WI38 (cell line): ENCODE measurements around the gene CIC.
A peak's percentile ranks its signal among the peaks of the same experiment; 100 is the strongest.

Source experiments
- H3K4me3 ChIP-seq: 2 replicates; pipeline ENCODE4 v1.5.1; 2011; ENCODE audit warnings: low read depth, mild to moderate bottlenecking, control low read depth, low read length
- TF ChIP-seq, protein P1 (sequence below): IDR thresholded peaks from 2 replicates; pipeline ENCODE4 v1.5.1; 2012; ENCODE audit warnings: low read depth, mild to moderate bottlenecking, control low read depth, low read length

The CIC gene

DNA sequence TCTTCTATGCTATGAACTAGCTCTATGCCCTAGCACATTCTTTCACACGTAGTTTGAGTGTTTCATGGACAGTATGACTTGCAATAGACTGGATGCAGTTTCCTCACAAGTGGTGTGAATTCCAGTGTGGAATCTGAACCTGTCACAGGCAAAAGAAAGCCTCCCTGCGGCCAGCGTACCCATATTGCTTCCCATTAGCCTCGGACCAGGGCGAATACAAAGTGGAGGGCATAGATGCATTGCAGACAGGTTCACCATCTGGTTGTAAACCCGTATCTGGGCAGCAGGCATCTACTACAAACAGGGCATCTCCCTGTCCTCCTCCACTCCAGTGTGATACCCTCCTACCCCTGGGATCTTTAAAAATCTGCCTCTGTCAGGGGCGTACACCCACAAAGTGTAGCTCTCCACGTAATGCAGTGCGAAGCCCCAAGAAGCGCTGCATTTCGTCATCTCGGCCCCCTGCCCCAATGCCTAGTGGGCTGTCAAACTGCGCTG, 1.4 kb upstream of the CIC start:
- TF ChIP-seq, protein P1, sequence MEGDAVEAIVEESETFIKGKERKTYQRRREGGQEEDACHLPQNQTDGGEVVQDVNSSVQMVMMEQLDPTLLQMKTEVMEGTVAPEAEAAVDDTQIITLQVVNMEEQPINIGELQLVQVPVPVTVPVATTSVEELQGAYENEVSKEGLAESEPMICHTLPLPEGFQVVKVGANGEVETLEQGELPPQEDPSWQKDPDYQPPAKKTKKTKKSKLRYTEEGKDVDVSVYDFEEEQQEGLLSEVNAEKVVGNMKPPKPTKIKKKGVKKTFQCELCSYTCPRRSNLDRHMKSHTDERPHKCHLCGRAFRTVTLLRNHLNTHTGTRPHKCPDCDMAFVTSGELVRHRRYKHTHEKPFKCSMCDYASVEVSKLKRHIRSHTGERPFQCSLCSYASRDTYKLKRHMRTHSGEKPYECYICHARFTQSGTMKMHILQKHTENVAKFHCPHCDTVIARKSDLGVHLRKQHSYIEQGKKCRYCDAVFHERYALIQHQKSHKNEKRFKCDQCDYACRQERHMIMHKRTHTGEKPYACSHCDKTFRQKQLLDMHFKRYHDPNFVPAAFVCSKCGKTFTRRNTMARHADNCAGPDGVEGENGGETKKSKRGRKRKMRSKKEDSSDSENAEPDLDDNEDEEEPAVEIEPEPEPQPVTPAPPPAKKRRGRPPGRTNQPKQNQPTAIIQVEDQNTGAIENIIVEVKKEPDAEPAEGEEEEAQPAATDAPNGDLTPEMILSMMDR: no peak
- peak overlapping the region; percentile 86 for H3K4me3 ChIP-seq

DNA sequence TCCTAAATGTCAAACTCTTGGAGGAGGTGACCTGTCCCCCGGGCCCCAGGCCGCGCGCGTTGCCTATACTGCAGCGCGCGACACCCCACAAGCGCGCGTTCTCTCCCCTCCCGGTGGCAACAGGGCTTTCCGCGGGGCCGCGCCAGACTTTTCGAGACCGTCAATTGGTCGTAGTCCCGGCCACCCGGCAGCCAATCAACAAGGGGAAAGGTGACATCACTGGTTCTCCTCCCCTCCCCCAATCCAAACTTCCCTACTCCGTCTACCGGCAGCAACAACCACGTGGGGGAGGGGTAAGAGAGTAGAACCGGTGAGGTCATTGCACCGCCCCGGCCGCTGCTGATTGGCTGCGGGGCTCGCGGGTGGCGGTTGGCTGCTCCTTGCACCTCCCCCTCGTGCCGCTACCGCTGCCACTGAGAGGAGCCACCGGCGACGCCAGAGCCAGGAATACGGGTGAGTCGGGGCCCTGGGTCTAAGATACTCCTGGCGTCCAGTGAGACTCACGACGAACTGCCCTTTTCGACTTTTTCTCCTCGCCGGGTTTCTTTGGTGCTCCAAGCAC, 829 bp upstream of the CIC start:
- TF ChIP-seq, protein P1: no peak
- H3K4me3 ChIP-seq: peak overlapping the region; percentile 86

DNA sequence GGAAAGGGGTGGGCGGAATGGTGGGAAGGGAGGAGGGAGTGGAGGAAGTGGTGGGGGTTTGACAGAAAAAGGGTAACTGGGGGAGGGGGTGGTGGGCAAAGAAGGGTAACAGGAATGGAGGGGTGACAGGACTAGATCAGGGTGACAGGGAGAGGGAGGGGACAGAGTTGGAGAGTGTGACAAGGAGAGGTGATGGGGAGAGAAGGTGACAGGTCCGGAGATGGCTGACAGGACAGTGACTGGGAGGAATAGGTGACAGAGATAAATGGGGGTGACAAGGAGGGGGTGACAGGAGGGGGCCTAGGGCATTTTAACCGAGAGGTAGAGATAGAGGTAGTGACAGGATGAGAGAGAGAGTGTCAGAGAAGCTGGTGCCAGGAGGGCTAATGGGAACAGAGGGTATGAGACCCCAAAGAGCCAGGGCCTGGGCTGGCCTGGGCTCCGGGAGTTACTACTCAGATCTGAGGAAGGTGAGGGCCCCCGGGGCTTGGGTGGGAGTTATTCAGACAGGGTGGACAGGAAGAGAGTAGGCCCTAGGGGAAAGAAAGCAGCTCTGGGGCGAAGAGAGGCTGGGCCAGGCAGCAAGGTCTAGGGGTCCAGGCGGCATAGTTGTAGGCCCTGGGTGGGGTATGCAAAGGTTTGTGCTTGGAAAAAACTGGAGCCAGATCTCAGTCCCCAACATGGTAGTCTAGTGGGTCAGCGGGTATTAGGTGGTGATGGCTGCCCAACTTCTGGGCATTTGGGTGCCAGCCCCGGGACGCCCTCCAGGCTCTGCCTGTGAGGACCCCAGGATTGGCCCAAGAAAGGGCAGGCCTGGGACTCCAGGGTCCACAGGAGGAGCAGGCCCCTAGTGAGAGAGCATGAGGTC, 660 bp downstream of the CIC start:
- peak overlapping the region; percentile 69 for H3K4me3 ChIP-seq
- TF ChIP-seq, protein P1: no peak

DNA sequence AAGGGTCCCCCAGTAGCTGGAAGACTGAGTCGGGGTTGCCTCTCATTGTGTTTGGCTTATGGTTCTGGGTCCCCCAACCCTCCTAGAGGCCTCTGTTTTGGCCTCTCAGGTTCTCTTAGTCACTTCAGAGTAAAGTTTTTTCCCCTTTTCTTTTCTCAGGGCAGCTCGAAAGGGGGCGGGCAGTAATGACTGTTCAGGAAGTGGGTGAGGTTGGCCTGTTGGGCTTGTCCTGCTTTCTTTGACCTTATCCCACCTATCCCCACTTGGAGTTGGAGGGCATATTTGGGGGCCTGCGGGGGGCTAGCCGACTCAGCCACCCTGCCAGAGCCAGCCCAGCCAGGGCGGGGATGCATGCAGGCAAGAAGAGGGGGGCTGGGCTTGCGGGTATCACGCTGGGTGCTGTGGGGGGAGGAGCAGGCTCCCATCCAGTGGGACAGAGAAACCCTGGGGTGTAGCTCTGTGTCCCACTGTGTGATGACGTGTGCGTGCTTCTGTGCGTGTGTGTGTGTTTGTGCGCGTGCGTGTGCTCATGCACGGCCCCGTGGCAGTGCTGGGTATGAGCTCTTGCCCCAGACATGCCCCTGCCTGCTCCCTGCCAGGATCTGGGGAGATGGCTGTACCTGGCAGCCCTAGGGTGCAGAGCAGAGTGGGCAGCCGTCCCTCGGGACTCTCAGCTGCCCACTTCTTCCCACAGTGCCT, 1.4 kb downstream of the CIC start:
- H3K4me3 ChIP-seq: peak overlapping the region; percentile 69
- TF ChIP-seq, protein P1: no peak

DNA sequence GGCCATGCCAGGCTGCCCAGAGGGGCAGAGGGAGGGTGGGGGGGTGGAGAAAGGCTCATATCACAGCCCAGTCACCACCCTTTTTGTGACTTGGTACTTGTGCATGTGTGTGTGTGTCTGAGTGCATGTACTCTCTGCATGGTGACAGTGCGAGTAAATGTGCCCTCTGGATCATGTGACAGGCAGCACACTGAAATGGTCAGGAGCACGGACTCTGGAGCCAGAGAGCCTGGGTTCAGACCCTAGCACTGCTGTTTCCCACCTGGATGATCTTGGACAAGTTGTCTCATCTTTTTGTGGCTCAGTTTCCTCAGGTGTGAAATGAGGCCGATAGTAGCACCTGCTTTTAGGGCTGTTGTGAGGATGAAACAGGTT, 2.0 kb downstream of the CIC start:
- TF ChIP-seq, protein P1: no peak
- H3K4me3 ChIP-seq: peak overlapping the region; percentile 69

DNA sequence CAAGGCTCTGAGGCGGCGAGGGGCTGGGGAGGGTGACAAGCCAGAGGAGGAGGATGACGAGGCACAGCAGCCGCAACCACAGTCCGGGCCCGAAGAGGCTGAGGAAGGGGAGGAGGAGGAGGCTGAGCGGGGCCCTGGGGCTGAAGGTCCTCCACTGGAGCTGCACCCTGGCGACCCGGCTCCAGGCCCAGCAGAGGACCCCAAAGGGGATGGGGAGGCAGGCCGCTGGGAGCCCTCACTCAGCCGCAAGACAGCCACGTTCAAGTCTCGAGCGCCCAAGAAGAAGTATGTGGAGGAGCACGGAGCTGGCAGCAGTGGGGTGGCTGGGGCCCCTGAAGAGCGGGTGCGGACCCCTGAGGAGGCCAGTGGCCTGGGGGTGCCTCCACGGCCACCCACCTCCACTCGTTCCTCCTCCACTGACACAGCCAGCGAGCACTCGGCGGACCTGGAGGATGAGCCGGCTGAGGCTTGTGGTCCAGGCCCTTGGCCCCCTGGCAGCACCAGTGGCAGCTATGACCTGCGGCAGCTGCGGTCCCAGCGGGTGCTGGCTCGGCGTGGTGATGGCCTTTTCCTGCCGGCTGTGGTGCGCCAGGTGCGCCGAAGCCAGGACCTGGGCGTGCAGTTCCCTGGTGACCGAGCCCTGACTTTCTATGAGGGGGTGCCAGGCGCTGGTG, 2.9 kb downstream of the CIC start:
- TF ChIP-seq, protein P1: no peak
- no peak overlapping the region for H3K4me3 ChIP-seq
